ENCODE results near the gene KRTAP4-1.
"Not testable (repeated sequence)": the region's sequence is repeated elsewhere in the genome, so short reads cannot be mapped to it uniquely, and the experiment has no call there.

GRCh38 chr17:41226598-41227095, 41.9 kb upstream of the KRTAP4-1 start, which contains the start of gene KRTAP9-2:
- TF ChIP-seq, protein P1, sequence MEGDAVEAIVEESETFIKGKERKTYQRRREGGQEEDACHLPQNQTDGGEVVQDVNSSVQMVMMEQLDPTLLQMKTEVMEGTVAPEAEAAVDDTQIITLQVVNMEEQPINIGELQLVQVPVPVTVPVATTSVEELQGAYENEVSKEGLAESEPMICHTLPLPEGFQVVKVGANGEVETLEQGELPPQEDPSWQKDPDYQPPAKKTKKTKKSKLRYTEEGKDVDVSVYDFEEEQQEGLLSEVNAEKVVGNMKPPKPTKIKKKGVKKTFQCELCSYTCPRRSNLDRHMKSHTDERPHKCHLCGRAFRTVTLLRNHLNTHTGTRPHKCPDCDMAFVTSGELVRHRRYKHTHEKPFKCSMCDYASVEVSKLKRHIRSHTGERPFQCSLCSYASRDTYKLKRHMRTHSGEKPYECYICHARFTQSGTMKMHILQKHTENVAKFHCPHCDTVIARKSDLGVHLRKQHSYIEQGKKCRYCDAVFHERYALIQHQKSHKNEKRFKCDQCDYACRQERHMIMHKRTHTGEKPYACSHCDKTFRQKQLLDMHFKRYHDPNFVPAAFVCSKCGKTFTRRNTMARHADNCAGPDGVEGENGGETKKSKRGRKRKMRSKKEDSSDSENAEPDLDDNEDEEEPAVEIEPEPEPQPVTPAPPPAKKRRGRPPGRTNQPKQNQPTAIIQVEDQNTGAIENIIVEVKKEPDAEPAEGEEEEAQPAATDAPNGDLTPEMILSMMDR (IDR thresholded peaks at IDR 0.05) = not testable (repeated sequence)
- TF ChIP-seq POLR2A, EP300 (IDR thresholded peaks at IDR 0.05): not testable (repeated sequence)
